Ishikawa (cell line): ENCODE data around the gene ADCY2.

Experiments used
- CEBPB ChIP-seq: IDR thresholded peaks from 2 replicates; pipeline ENCODE4 v1.6.1; 2012
- CREB1 ChIP-seq: IDR thresholded peaks from 2 replicates; pipeline ENCODE4 v1.6.1; 2012; ENCODE audit warnings: low read depth
- EGR1 ChIP-seq: IDR thresholded peaks from 2 replicates; pipeline ENCODE4 v1.6.1; 2012
- EP300 ChIP-seq: IDR thresholded peaks from 2 replicates; pipeline ENCODE4 v1.6.1; 2012; ENCODE audit warnings: borderline replicate concordance
- FOXM1 ChIP-seq: IDR thresholded peaks from 2 replicates; pipeline ENCODE4 v1.6.1; 2012; ENCODE audit warnings: low read depth, borderline replicate concordance
- NFIC ChIP-seq: IDR thresholded peaks from 2 replicates; pipeline ENCODE4 v1.6.1; 2012
- RAD21 ChIP-seq: IDR thresholded peaks from 2 replicates; pipeline ENCODE4 v1.6.1; 2012; ENCODE audit warnings: low read depth
- TAF1 ChIP-seq: IDR thresholded peaks from 2 replicates; pipeline ENCODE4 v1.6.1; 2012; ENCODE audit warnings: low read depth, mild to moderate bottlenecking
- TCF12 ChIP-seq: IDR thresholded peaks from 2 replicates; pipeline ENCODE4 v1.6.1; 2012; ENCODE audit warnings: low read depth
- TEAD4 ChIP-seq: IDR thresholded peaks from 2 replicates; pipeline ENCODE4 v1.6.1; 2012
- YY1 ChIP-seq: IDR thresholded peaks from 2 replicates; pipeline ENCODE4 v1.6.1; 2012; ENCODE audit warnings: low read depth
- ZBTB7A ChIP-seq: IDR thresholded peaks from 2 replicates; pipeline ENCODE4 v1.6.1; 2012; ENCODE audit warnings: low read depth
- TF ChIP-seq, protein P1 (sequence below): IDR thresholded peaks from 2 replicates; pipeline ENCODE4 v1.6.1; 2012; ENCODE audit warnings: low read depth, mild to moderate bottlenecking
- TF ChIP-seq, protein P2 (sequence below): IDR thresholded peaks from 2 replicates; pipeline ENCODE4 v1.6.1; 2012
- TF ChIP-seq, protein P3 (sequence below): IDR thresholded peaks from 2 replicates; pipeline ENCODE4 v1.6.1; 2012

ADCY2 gene

DNA sequence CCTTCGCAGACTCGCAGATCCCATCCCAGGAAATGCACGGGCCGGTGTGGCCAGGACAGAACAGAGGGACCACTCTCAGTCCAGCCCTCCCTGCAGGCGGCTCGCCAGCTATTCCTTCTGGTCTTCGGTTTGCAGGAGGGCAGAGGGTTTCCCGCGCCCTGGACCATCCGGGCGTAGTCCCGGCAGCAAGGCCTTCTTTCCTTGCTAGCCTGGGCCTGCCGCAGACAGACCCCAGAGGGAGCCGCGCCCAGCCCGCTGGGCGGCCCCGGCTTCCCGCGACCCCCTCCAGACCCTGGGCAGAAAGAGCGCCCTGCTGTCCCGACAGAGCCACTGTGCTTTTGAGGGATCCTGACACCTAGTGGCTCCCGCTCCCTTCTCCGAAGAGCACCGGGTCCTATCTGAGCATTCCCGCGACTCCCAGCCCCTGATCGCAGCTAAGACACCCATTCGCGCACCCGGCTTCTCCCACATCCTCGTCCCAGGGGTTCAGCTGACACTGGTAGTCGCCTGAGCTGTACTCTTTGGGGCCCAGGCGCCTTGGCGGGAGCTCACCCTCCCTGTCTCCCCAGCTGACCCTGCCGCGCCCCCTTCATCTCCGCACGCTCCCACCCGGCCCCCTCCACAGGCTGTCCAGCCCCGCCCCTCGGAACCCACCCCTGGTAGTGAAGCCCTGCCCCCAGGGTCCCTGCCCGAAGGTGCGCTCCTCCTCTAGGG is 453.9 kb downstream of the ADCY2 start:
- TF ChIP-seq FOXM1, result no peak
- TF ChIP-seq NFIC, result no peak
- no peak for TF ChIP-seq RAD21
- TF ChIP-seq, protein P1, sequence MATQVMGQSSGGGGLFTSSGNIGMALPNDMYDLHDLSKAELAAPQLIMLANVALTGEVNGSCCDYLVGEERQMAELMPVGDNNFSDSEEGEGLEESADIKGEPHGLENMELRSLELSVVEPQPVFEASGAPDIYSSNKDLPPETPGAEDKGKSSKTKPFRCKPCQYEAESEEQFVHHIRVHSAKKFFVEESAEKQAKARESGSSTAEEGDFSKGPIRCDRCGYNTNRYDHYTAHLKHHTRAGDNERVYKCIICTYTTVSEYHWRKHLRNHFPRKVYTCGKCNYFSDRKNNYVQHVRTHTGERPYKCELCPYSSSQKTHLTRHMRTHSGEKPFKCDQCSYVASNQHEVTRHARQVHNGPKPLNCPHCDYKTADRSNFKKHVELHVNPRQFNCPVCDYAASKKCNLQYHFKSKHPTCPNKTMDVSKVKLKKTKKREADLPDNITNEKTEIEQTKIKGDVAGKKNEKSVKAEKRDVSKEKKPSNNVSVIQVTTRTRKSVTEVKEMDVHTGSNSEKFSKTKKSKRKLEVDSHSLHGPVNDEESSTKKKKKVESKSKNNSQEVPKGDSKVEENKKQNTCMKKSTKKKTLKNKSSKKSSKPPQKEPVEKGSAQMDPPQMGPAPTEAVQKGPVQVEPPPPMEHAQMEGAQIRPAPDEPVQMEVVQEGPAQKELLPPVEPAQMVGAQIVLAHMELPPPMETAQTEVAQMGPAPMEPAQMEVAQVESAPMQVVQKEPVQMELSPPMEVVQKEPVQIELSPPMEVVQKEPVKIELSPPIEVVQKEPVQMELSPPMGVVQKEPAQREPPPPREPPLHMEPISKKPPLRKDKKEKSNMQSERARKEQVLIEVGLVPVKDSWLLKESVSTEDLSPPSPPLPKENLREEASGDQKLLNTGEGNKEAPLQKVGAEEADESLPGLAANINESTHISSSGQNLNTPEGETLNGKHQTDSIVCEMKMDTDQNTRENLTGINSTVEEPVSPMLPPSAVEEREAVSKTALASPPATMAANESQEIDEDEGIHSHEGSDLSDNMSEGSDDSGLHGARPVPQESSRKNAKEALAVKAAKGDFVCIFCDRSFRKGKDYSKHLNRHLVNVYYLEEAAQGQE, result no peak
- no peak for TF ChIP-seq CEBPB
- no peak for TF ChIP-seq TAF1
- no peak for TF ChIP-seq TEAD4
- TF ChIP-seq EGR1, result no peak
- TF ChIP-seq, protein P2, sequence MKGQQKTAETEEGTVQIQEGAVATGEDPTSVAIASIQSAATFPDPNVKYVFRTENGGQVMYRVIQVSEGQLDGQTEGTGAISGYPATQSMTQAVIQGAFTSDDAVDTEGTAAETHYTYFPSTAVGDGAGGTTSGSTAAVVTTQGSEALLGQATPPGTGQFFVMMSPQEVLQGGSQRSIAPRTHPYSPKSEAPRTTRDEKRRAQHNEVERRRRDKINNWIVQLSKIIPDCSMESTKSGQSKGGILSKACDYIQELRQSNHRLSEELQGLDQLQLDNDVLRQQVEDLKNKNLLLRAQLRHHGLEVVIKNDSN, result no peak
- no peak for TF ChIP-seq TCF12
- no peak for TF ChIP-seq ZBTB7A
- TF ChIP-seq YY1, result no peak
- TF ChIP-seq CREB1, result no peak
- TF ChIP-seq, protein P3, sequence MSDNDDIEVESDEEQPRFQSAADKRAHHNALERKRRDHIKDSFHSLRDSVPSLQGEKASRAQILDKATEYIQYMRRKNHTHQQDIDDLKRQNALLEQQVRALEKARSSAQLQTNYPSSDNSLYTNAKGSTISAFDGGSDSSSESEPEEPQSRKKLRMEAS, result no peak

DNA sequence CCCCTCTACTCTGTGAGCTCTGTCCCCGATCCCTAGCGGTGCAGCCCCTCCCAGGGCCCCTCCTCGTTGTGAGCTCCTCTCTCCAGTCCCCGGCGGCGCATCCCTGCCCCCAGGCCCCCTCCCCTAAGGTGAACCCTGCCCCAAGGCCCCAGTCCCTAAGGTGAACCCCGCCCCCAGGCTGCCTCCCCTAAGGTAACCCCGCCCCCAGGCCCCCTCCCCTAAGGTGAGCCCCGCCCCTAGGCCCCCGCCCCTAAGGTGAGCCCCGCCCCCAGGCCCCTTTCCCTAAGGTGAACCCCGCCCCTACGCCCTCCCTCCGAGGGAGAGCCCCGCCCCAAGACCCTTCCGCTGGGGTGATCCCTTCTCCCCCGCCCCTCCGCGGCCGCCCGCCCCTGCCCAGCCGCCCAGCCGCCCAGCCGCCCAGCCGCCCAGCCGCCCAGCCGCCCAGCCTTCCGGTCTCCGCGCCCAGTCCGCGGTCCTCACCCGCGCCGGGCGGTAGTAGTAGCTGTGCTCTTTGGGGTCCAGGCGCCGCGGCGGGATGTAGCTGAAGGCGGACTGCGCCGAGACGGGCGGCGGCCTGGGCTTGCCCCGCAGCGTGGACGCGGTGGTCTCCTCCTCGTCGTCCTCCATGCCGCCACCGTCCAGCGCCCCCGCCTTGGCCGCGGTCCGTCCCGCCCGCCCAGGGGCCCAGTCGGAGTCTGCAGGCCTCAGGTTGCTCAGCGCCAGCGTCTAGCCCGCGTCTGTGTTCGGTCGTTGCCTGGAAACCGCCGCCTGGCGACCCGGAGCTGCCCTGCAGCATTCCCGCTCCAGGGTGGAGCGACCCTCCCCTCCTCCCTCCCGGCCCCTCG is 454.7 kb downstream of the ADCY2 start, which contains the start of gene CFAP90:
TSS of gene CFAP90 (minus strand) at position 739 of the 845 bp plus-strand sequence. CDS start at position 627, 112 bp downstream.
- no peak for TF ChIP-seq ZBTB7A
- TF ChIP-seq EGR1, result no peak
- TF ChIP-seq NFIC, result no peak
- TF ChIP-seq, protein P2, result no peak
- no peak for TF ChIP-seq TCF12
- TF ChIP-seq TAF1, result no peak
- no peak for TF ChIP-seq YY1
- no peak for TF ChIP-seq RAD21
- TF ChIP-seq TEAD4, result no peak

DNA sequence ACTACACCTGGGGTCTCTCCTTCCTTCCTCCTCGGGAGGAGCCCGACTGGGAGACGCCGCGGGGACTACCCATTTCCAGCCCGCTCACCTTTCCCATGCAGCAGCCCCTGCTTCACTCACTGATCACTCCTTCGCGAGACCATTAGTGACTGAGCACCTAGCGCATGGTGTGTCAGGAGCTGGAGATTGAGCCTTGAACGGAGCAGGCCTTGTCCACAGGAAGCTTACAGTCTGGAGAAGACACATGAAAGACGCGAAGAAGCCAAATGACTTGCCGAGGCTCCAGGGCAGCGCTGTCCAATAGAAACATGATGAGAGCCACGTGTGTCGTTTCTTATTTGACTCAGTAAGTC is 455.3 kb downstream of the ADCY2 start:
- TF ChIP-seq ZBTB7A (no peak), EGR1 (no peak), NFIC (no peak), TAF1 (no peak)
- TF ChIP-seq, protein P1, result no peak

DNA sequence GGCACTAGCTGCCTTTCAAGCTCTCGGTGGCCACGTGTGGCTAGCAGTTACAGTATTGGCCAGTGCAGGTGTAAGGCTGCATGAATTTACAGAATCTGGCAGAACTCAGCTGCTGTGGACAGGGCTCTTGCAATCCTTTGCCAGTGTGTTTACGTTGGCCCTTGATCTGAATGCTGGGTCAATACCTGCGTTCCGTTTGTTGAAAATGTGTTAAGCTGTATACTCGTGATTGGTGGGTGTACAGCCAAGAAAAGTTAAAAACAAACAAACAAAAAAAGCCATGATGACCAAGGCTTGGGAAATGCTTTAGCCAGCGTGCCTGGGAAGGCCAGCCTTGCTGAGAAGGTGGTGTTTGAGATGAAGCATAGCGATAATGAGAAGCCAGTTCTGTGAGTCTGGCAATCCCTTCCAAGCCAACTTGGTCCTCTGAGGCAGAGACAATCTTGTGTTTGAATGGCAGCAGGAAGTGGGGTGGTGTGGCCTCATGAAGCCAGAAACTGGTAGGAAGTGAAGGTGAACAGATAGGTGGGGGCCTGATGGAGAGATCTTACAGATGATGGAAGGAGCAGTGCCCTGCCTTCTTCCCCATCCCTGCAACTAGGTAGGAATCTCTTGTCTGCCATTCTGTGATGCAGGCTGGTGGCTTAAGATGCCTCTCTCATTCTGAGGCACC is 455.8 kb downstream of the ADCY2 start:
- TF ChIP-seq YY1, result no peak
- TF ChIP-seq, protein P3, result no peak
- TF ChIP-seq NFIC, result no peak
- TF ChIP-seq, protein P2, result no peak
- TF ChIP-seq CEBPB, result no peak
- TF ChIP-seq TEAD4, result no peak
- TF ChIP-seq ZBTB7A, result no peak
- no peak for TF ChIP-seq CREB1
- TF ChIP-seq TAF1, result no peak
- TF ChIP-seq EP300, result no peak
- TF ChIP-seq, protein P1, result no peak
- no peak for TF ChIP-seq RAD21
- TF ChIP-seq TCF12, result no peak
- no peak for TF ChIP-seq FOXM1
- no peak for TF ChIP-seq EGR1
